ENCODE measurements around the gene TLE4.

The TLE4 gene

DNA sequence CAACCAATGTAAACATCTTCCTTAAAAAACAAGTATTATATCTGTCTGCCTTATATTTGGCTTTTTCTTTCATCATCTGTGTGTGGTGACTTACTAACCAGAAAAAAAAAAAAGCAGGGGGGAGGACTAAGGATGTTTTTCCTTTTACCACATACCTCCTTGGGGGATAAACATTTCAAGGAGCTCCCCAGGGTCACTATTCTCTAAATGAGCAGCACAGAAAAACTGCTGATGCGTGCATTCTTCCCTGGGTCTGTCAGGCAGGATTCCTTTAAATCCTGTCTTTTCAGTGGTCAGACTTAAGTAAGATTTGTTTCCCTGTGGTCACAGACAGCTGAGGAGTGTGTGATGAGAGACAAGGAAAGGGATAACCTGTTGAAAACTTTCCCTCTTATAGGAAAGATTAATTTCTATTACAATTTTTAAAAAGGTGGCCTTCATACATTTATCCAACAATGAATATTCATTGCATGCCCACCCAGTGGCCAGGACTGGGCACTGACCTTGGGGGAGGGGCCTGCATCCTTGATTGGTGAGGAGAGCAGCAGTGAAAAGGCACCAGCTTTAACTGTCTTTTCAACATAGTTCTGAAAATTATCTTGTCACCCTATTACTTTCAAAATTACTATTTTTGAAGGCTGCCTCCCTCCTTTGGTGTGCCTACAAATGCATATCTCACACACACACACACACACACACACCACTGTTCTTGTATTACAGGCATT is 123.1 kb downstream of the TLE4 start:
- no peak for DNase-seq

DNA sequence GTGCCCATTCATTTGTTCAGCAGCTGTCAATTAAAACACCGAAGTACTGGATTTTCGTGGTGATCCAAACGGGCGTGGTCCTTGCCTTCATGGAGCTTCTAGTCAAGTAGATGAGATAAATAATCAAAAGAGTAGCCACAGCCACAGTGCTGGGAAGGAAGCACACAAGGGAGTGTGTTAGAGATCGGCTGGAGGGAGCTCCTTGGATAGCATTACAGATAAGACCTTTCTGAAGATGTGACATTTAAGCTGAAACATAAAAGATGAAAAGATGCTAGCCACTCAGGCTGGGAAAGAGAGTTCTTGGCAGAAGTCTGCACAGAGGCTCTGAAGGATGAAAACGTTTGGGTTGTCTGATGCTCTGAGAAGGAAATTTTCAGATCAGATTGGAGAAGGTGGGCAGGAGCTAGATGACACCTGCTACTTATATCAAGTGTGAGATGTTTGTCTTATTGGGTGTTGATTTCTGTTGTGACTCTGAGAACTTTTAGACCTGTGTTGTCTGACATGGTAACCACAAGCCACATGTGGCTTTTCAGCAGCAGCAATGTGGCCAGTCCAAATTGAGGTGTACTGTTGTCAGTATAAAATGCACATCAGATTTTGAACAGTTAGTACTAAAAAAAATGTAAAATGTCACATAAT is 123.9 kb downstream of the TLE4 start:
- no peak for DNase-seq

DNA sequence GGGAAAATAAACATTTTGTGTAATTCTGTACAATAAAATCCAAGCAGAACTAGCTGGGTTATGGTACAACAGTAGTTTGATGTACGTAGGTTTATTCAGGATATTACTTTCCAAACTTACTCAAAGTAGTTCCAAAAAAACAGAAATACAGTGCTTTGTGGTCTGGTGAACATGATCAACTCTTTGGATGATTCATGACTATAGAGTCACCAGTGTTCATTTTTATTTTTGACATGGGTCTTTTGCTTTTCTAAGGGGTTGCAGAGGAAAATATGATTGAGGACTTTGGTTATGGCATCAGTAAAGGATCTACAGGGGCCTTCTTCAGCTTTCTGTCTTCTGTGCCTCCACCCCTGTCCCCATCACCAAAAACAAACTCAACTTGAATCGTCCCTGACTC is 127.2 kb downstream of the TLE4 start:
- DNase-seq: no peak

DNA sequence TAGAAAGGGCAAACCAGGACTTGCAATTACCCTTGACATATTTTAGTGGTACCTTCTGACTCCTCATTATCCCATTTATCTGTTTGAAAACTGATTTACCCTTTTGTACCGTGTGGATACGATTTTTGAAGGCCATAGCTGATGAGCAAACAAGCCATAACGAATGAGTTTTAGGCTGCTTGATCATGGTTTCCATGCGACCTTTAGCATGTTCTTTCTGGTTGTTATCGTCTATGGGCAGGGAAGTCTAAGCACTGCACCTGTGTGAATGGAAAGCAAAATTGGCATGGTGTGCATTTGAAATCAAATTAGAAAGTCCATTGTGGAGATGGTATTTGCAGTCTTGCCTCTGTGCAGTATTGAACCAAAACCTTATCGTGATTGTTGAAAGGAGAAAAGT is 127.7 kb downstream of the TLE4 start:
- DNase-seq: no peak

DNA sequence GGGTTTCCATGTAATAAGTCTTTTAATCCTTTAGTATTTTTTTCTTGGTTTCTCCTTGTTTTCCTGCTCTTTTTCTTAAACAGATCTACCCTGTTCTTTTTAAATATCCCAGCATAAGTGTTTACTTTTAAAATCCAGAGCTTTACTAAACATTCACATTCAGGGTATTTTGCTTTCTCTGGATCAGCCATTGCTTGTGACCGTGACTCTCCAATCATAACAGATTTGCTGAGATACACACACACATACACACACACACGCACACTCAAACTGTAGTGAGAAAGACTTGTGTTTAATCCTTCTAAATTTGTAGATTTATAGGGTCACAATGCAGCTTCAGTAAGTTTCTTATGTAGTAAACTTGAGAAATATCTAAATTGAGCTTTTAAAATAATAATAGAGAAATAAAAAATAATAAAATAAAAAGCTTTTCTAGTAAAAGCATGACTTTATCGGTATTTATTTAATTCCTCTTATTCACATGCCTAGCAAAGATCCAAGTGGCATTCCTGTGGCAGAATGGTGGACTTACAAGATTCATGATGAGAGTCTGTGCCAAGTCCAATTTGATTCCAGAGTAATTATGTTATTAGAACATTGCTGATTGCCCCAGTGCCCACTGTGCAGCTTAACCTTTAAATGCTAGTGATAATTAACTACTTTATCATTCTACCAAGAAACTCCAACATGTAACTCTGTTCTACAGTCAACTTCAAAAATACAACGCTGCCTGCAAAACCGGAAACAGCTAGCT is 129.0 kb downstream of the TLE4 start:
- DNase-seq: no peak

DNA sequence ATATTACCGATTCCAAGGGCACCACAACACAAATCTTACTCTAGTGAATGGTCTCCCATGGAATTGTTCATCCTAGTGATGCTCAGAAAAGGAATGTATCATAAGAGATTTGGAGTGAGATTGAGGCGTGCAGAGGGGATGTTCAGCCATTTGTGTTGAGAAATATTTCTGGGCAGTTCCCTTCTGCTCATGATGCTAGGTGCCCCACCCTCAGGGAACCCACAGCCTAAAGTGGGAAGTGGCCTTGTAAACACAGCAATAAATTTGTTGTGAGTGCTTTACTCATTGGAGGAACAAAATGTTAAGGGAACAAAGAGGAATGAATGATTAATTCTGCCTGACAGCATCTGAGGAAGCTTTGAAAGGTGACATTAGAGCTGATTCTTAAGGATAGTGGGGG is 129.9 kb downstream of the TLE4 start:
- DNase-seq: no peak

DNA sequence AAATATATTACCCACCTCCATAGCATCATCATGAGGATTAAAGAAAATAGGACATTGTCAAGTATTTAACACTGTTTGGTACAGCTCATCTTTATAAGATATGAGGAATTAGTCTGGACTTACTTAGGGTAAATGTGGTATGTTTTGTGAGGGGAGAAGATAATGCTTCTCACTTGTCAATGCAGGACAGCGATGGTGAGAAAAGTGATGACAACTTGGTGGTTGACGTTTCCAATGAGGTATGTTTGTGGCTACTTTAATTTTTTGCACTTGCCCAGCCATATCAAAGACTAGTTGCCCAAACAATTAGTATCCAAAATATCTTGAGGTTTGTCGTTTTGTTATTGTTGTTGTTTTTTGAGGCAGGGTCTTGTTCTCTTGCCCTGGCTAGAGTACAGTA is 133.9 kb downstream of the TLE4 start:
- DNase-seq: no peak

DNA sequence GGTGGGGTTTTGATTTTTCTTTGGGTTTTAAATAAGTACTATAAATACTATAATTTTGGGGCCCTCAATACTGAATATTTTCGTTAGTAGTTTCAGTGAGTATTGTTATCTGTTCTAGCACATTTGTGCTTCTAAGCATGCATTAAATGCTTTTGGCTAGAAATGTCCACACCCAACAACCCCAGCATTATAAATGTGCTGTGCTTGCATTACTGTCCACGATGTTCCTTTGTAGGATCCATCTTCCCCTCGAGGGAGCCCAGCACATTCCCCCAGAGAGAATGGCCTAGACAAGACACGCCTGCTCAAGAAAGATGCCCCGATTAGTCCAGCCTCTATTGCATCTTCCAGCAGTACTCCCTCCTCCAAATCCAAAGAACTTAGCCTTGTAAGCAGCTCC is 134.7 kb downstream of the TLE4 start:
- DNase-seq: no peak

DNA sequence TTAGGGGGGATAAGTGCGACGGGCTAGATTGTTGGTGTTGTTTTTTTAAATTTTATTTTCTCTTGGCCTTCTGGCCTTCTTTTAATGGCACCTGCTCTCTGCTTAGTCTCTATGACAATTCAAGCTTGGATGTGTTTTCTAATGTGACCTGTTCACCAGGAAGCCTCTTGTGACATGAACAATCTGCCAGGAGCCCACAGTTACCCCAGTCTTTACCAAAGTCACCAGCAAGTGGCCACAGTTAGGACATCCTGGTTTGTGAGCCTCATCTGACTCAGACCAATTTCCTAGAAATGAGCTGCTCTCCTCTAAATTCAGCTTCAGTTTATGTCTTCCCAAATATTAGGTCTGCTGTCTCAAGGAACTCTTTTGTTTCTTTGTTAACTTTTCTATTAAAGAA is 135.8 kb downstream of the TLE4 start:
- no peak for DNase-seq

DNA sequence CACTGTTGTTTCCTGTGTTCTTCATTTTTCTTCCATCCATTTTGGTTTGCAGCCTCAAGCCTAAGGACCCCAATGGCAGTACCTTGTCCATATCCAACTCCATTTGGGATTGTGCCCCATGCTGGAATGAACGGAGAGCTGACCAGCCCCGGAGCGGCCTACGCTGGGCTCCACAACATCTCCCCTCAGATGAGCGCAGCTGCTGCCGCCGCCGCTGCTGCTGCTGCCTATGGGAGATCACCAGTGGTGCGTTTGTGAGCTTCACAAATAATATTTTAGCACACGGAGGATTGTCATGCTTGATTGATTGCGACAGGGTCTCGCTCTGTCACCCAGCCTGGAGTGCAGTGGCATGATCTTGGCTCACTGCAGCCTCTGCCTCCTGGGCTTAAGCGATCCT is 136.8 kb downstream of the TLE4 start:
- DNase-seq: no peak

DNA sequence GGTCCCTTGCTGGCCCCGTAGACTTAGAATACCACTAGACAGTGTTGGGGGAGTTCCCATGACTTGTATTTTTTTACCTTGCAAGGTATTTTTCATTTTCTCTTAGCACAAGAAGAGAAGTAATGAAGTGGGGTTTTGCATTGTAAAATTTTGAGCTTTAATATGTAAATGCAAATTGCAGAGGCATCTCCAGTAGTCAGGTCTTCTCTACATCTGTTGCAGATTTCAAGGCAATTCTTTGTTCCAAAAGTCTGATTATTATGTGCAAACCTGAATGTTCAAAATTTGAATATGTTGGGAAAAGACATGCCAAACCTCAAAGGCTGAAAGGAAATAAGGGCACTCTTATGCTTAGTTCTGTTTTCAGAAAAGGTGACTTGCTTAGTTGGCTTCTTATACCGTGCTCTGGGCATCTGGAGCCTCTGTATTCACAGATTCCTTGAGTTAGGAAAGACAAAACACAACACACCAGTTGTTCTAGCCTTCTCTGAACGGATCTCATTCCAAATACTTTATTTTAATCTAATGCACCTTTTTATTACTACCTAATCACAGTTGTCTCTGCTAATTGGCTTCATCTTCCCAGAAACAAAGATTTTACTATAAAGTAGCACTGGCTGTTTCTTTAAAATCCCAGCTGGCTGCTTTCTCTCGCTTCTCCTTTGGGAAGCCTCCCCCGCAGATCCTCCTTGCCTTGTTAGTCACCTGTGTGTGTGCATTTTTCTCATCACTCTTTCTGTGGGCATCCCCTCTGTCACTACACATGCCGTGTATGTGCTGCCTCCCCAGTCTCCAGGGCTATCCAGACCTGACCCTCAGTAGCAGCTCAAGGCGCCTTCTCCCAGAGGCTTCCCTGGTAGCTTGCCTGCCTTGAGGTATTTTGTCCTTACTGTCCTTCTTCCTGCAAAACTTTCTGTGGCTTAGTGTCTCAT is 138.2 kb downstream of the TLE4 start:
- DNase-seq: no peak

DNA sequence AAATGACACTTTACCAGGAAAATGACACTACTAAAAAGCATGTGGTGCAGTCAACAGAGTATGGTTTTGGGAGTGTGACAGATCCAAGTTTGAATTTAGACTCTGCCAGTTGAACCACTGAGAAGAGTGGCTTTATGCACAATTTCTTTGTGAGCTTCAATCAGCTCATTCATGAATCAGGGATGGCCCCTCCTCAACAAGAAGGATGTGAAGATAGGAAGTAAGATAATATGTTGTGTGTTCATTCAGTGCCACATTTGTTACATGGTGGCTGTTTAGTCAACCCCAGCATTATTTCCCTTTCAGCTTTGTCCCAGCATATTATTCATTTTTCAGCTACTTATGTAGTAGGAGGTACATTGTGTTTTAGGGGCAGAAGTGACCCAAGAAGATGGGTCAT is 140.1 kb downstream of the TLE4 start:
- DNase-seq: no peak

DNA sequence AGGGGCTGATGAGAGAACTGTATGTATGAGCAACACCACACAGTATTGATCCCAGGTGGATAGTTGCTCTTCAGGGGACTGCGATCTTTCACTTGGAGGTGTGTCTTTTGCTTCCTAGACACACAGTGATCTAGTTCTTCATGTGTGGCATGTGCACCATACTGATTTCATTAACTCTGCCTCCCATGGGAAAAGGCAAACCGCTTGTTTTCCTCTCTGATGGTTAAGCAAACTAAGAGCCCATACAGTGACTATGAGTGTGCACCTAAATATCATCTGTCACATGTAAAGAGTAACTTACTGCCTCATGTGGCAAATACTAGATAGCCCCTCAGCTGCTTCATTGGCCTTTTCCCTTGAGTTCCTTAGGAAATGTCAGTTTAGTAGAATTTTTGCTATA is 147.3 kb downstream of the TLE4 start:
- DNase-seq: no peak

DNA sequence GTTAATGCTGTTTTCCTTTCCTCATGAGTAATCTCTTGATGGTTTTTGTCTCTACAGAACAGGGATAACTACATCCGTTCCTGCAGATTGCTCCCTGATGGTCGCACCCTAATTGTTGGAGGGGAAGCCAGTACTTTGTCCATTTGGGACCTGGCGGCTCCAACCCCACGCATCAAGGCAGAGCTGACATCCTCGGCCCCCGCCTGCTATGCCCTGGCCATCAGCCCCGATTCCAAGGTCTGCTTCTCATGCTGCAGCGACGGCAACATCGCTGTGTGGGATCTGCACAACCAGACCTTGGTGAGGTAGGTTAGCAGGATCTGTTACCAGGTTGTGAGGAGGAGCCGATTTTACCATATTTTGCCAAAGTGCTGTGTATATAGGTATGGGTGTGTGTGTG is 148.2 kb downstream of the TLE4 start:
- DNase-seq: no peak

DNA sequence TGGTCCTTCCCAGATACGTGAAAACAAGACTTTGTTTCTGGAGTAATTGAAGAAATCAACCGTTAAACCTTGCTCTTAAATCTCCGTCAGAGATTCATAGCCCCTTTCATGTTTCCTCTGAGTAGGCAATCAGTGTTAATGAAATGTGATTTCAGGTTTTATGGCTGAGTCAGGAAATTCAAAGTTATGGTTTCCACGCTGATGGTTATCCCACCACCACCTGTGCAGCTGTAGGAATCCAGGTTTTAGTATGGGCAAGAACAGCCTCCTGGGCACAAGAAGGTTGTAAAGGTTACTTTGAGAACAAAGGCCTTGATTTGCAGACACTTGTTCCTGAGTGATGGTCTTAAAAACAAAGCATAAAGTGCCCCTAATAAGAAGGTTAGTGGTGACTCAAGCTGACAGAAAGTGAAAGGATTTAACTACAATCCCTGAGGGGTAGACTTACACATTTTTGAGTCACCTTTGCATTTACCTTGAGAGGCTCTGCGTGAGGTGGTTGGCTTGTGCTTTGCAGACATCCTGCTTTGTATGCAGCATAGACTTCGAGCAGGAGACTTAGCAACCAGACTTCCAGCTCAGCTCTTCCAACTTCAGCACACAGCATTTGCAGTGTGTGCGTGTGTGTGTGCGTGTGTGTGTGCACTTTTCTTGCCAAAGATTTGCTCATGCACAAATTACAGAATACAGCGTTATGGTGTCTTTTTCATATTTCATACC is 159.6 kb downstream of the TLE4 start:
- DNase-seq: no peak

DNA sequence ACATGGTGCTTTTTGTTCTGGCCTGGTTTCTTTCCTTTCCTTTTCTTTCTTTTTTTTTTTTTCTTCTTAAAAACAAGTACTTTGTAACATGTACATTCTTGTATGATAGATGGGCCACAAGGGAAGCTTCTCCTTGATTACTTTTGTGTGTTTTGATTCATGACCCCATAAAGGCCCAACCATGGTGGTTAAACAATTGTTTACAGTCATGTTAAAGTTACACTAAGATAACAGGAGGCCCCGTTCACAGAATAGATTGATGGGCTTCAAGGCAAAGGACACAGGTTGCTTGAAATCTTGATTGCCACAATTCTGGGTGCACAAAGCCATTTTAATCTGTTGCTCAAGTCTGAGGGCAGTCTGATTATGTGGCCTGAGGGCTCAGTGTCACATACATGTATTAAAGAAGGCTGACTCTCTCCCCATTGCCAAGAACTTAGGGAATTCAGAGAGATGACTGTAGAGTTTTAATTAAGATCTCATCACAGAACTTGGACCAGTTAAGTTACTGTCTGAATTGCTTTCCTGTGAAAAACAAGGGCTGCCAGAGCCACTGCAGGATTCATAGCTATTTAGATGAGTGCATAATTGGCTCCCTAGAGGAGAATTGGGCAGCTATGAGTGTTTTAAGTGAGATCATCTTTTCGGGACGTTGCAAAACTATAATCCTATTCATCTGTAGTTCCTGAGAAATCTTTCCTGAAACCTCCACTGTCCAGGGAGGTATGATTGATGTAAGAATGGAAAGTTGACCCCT is 163.4 kb downstream of the TLE4 start:
- no peak for DNase-seq

DNA sequence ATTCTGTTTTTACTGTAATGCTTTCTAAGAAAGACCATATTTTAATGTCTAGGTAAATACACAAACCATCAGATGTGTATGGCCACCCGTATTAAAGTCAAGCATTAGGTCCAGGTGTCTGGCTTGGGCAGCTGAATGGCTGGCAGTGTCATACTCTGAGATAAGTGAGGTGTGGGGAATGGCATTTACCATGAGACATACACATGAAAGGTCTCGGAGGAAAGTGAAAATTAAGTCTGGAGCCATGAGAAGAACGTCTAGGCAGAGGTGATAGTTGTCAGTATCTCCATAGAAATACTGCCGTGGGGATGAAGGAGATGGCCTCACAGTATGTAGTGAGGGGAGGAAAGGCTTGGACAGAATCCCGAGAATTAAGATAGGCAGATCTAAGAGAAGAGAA is 164.3 kb downstream of the TLE4 start:
- no peak for DNase-seq

DNA sequence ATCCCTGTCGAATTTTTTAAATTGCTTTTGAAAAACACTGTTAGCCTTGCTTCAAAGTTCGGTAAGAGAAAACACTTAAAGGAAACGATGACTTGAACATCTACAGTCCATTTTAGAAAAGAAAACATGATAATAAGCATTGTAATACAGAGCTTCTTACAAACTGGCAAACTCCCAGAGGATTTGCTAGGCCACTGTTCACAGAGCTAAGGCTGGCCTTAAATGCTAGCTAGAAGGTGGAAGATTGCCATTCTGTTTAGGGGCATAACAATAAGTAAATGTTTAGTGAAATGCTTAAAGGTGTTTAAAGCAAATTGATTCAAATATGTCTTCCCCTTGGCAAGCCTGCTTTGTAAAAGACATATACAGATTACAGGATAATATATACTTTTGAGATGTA is 169.6 kb downstream of the TLE4 start:
- no peak for DNase-seq

DNA sequence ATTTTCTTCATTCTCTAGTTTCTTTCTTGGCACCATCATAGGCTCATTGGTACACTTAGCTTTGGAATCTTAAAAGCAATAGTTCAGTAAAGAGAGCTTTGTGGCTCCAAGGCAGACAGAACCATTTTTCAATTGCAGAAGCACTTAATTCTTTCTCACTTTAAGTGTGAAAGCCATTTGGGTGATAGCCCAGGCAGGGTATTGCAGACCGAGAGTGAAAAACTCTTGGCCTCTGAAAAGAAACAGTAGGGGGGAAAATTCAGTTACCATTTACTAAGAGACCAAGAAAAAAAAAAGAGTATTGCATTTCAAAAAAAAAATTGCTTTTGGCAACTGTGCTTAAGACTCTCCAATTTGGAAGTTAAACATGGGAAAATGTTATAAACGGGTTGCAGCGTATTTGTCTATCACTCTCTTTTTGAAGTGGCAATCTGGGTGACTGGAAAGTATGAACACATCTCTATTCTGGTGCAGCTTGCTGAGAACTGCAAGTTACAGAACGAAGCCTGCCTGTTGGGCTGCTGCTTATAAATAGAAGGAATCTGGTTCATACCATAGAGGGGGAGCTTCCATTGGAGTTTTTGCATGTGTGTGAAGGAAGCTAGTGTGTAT is 170.5 kb downstream of the TLE4 start:
- DNase-seq: no peak

DNA sequence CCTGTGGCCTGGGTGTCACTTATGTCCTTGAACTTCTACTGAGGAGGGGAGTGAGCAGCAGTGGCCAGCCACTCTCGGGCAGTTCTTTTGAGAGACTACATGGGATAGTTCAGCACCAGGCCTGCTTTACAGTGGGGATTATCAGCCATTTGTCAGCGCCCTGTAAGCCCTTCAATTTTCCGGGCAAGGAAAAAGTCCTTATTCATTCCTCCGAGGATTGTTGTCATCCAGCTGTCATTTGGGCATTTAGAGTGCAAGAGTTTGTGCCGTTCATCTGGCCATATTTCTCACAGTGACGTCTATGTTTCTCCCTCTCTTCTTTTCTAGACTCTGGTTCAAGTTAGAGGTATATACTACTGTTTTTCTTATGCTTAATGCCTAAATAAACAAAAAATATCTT is 172.8 kb downstream of the TLE4 start:
- no peak for DNase-seq

DNA sequence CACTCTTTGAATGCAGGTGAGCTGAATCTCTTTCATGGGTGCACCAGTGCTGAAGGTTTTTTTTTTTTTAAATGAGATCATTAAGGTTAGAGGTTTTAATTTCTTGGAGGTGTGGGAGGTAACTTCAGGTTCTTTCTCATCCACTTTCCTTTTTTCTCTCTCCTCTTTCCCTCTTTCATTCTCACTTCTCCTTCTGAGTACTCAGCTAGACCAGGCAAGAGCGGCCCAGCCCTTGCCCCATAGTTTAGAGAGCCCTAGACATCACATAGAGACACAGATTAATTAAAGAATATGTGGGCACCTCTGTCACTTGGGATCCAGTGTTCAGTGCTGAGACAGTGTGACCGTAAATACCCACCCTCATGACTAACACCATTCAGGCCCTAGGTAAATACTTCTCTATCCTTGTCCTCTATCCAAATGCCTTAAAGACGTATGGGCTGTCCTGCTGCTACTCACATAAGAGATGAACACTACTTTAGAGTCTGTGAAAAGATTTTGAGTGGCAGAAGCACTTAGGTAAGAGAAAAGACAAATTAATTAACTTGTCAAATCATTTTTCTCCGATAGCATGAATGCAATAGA is 174.1 kb downstream of the TLE4 start:
- no peak for DNase-seq

All from NCI-H510A treated with DMSO at 0.1 percent for 48 hours (cell line).